Epithelial cell of proximal tubule (primary cell): Measurements from ENCODE around the gene TOMM5. TPM values are rescaled to one million over a fixed set of nuclear protein-coding genes. Genes with fewer than 3 reads are reported as not detected.

Source experiments
- DNase-seq: peaks from one replicate; pipeline ENCODE4 v3.0.0-alpha.2; 2011; ENCODE audit warnings: low read depth
- H3K4me3 ChIP-seq: 2 replicates; pipeline ENCODE4 v1.5.1; 2011; ENCODE audit warnings: low read depth, mild to moderate bottlenecking, low read length
- total RNA-seq: library from RNA; depleted of rRNA; stranded (reverse); fragments of >200 nt; gene quantifications from 2 replicates; pipeline ENCODE4 v1.2.3, GENCODE V29; 2015
- TF ChIP-seq, protein P1 (sequence below): conservative IDR thresholded peaks from 2 replicates; pipeline ENCODE4 v1.5.1; 2012; ENCODE audit warnings: low read depth, mild to moderate bottlenecking, low read length

The TOMM5 gene
- total RNA-seq, 1 donor from 2014 or later, result 159 TPM

DNA sequence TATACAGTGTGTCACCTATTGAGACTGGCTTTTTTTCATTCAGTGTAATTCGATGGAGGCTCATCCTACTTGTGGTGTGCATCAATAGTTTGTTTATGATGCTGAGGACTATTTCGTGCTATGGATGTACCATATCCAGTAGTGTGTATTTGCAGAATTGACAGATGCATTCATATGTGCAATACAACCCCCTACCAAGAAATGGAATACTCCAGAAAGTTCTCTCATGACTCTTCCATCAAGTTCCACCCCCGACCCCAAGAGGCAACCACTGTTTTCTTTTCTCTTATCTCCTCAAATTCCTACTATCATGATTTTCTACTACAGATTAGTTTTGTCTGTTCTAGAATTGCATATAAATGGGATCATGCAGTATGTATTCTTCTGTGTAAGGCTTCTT is 38.1 kb downstream of the TOMM5 start:
- TF ChIP-seq, protein P1, sequence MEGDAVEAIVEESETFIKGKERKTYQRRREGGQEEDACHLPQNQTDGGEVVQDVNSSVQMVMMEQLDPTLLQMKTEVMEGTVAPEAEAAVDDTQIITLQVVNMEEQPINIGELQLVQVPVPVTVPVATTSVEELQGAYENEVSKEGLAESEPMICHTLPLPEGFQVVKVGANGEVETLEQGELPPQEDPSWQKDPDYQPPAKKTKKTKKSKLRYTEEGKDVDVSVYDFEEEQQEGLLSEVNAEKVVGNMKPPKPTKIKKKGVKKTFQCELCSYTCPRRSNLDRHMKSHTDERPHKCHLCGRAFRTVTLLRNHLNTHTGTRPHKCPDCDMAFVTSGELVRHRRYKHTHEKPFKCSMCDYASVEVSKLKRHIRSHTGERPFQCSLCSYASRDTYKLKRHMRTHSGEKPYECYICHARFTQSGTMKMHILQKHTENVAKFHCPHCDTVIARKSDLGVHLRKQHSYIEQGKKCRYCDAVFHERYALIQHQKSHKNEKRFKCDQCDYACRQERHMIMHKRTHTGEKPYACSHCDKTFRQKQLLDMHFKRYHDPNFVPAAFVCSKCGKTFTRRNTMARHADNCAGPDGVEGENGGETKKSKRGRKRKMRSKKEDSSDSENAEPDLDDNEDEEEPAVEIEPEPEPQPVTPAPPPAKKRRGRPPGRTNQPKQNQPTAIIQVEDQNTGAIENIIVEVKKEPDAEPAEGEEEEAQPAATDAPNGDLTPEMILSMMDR, result no peak
- H3K4me3 ChIP-seq, result no peak overlapping the region
- DNase-seq, result no peak

DNA sequence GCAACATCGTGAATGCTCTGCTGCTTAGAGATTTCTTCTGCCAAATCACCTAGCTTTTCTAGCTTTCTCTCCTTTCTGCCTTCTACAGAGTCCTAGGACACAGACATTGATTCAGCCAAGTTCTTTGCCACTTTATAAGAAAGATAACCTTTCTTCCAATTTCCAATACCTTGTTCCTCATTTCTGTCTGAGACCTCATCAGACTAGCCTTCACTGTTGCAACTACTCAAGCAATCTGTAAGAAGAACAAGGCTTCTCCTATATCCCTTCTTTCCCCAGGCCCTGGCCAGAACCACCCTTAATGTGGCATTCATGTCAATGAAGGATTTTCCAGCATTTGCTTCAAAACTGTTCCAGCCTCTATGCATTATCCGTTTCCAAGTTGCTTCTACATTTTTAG is 40.5 kb downstream of the TOMM5 start:
- DNase-seq, result no peak
- TF ChIP-seq, protein P1, result no peak
- no peak overlapping the region for H3K4me3 ChIP-seq

DNA sequence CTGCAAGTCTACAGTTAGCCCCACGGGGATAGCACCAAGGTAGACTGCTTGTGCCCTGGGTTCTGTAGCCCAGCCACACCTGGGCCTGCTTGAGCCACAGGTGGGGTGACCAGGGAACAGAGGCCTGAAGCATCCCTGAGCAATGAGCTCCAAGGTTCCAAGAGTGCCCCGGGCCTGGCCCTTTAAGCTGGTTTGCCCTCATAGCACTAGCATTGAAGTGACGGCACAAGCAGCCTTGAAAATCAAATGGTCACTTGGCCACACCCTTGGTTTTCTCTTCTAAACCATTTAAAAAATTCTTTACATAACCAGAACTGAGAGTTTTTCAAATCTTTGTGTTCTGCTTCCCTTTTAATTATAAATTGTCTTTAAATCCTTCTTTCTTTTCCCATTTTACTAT is 40.9 kb downstream of the TOMM5 start:
- TF ChIP-seq, protein P1, result no peak
- no peak overlapping the region for H3K4me3 ChIP-seq
- DNase-seq, result no peak

DNA sequence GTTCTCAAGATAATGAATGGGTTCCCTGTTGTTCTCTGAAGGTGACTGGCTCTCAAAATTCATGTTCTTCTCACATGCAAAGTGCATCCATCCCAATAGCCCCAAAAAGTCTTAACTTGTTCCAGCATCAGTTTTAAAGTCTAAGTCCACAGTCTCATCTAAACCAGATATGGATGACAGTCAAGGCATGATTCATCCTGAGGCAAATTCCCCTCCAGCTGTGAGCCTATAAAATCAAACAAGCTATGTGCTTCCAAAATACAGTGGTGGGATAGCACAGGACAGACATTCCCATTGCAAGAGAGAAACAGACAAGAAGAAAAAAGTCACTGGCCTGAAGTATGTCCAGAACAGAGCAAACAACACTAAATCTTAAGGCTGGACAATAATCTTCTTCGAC is 41.6 kb downstream of the TOMM5 start:
- DNase-seq, result no peak
- TF ChIP-seq, protein P1, result no peak
- H3K4me3 ChIP-seq, result no peak overlapping the region

DNA sequence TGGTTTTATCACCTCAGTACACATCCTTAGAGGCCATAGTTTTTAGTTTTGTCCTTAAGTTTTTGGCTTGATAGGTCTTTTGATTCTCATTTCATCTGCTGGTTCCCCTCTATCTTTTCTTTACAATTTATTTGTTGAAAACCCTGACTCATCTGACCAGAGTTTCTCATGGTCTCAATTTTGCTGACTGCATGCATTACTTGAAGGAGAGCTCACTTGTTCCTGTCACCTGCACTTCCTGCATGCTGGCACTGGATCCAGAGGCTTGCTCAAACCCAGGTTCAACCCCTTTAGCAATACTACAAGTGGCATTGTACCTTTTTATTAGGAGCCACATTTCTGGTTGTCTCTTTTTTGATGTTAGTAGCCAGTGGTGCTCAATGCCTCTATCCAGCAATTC is 42.9 kb downstream of the TOMM5 start:
- TF ChIP-seq, protein P1, result no peak
- no peak overlapping the region for H3K4me3 ChIP-seq
- peak; percentile 15 for DNase-seq

DNA sequence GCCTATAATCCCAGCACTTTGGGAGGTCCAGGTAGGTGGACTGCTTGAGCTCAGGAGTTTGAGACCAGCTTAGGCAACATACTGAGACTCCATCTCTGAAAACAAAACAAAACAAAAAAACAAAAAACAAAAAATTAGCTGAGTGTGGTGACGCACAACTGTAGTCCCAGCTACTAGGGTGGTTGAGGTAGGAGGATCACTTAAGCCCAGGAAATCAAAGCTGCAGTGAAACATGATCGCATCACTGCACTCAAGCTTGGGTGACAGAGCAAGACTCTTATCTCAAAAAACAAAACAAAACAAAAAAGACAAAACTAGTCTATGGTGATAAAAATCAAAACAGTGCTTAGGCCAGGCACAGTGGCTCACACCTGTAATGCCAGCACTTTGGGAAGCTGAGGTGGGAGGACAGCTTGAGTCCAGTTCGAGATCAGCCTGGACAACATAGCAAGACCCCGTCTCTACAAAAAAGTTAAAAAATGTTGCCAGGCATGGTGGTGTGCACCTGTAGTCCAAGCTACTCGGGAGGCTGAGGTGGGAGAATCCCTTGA is 45.0 kb downstream of the TOMM5 start:
- TF ChIP-seq, protein P1, result no peak
- DNase-seq, result no peak
- H3K4me3 ChIP-seq, result no peak overlapping the region

DNA sequence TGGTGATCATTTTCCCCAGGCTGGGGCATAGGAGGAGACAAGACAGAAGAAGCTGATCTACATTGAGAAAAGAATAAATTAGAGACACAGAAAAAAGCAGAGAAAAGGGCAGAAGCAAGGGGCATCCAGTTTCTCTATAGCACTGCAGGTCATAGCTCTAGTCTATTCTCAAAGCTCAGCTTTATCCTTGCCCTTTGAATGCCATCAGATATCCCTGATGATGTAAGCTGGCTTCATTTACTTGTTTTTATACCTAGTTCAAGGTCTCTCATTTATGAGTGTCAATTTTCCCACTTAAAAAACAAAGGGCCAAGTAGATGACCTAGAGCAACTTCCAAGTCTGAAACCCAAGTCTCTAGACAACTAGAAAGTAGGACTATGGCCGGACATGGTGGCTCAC is 48.9 kb downstream of the TOMM5 start:
- no peak for DNase-seq
- TF ChIP-seq, protein P1, result no peak
- H3K4me3 ChIP-seq, result no peak overlapping the region
